HG03460 (cell line): Measurements from ENCODE around the gene BLACAT1.

Experiments used
- ATAC-seq: cut with Tn5 transposase; IDR thresholded peaks from one replicate; pipeline ENCODE4 v1.9.1; 2021; ENCODE audit not compliant: unreplicated experiment

The BLACAT1 gene

GRCh38 chr1:205455581-205456382, at the start of gene BLACAT1:
BLACAT1 (minus strand) TSS chr1:205456045.
- no peak for ATAC-seq

DNA sequence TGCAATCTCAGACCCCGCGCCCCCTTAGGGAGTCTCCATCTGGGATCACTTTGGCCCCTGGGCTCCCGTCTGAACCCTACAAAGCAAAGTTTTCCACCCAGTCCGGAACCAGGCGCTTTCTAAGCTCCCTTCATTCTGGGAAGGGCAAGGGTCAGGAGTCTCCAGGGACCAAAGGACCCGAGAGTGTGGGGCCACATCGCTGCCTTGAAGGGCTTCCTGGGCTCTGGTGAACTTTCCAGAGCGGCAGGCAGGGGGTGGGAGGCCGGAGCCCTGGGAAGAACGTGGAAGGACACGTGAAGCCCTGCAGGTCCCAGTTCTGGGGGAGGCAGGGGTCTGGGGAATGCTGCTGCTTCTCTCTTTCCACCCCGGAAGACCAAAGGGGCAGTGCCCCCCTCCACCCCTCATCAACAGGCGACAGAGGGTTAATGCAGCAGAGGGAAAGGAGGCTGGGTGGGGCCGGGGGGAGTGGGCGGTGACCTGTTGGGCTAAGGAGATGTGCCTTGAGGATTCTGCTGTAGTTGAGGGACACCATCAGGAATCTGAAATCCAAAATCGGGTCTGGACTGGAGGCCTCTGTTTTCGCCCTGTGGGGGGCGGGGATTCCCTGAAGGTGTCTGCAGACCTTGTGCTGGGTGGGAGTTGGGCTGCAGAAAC, 49.4 kb upstream of the BLACAT1 start:
- no peak for ATAC-seq

DNA sequence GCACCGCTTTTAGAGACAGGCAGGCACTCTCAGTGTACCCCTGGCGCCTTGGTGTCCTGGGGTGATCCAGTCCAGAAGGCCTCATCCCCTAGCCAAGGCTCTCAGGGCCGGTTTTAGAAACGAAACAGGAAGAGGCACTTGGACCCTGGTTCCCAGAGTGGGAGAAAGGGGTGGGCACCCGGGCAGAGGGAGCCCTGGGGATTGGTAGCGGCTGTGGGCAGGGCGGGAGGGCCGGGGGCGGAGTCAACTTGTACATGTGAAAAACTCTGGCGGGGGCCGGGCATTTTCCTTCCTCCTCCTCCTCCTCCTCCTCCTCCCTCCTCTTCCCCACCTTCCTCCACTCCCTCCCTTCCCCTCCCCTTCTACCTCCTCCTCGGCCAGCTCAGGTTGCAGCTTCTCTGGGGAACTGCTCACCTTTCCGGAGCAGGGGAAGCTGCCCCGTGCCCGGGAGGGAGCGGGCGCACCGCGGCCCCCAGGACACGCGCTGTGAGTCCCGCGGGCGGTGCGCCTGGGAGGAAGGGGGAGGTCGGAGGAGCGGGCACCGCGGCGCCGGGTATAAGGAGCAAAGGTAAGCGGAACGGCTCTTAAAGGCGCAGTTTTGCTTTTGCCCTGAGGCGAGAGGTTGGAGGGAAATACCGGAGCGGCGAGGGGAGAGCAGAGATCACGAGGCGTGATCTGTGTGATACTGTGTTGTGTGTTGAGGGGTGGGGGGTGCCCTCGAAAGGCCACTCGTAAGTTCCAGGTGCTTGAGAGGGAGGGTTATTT, 48.6 kb upstream of the BLACAT1 start, which contains the start of gene CDK18:
Gene CDK18, plus strand, starts transcription at position 359 of the 765 bp plus-strand sequence. CDS start 18,499 bp downstream, outside the sequence.
- ATAC-seq, result no peak

- no peak for ATAC-seq
These were observed 47.1 kb upstream of the BLACAT1 start for GRCh38 chr1:205502992-205503391.

- no peak for ATAC-seq
These were observed 46.4 kb upstream of the BLACAT1 start for GRCh38 chr1:205502111-205502810.

DNA sequence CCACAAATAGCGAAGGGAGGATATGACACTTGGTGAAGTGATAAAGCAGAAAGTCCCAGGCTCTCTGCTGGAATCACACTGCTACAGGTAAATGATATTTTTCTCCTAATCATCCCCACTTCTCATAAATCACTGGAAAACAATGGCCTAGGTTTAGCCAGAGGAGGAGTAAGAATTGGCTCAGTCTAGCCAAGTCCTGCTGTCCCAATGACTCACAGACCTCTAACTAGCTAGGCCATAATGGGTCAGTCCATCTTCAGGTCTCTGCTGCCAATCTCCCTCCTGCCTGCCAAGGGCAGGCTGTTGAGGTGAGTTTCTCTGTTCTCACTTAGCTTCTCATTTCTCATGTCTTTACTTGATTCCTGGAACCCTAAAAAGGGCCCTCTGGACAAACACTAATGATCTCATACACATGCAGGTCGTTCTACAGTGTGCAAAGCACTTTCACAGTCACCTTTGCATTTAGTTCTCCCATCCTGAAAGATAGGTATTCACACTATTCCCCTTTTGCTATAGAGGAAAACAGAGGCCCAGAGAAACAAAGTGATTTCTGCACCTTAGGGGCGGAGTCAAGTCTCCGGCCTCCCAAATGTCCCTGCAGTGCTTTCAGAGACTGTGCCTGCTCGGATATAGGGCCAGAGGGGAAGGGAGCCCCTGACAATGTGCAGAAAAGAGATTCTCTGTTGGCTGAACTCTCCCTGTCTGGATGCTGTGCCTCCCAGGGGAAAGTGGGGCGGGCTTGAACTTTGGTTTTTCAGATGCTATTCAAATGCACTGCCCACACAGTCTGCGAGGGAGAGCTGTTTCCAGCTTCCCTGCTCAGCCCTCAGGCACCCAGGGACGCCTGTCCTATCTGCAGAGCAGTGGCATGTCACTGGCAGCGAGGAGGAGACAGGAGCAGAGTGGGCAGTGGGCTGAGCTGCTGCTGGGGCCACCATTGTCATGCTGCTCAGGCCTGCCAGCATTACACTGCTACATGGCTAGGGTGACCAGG, 44.7 kb upstream of the BLACAT1 start:
- no peak for ATAC-seq

GRCh38 chr1:205499789-205500188, 43.9 kb upstream of the BLACAT1 start:
- no peak for ATAC-seq

DNA sequence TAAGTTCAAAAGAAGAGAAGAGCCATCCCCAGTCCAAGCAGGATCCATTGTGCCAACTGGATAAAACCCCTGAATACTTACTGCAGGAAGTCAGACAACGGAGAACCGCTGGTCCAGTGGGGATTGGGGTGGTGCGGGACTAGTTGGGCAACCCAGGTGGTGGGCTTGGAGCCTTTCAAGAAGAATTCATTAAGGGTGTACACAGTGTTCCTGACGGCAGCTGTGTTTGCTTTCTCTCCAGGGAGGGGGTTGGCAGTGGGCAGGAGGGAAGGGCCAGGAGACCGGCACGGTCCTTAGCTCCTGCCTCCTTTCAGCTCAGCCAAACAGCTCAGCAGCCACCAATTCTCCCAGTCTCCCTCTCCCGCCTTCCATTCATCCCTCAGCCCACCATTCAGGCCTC, 41.5 kb upstream of the BLACAT1 start:
- no peak for ATAC-seq

DNA sequence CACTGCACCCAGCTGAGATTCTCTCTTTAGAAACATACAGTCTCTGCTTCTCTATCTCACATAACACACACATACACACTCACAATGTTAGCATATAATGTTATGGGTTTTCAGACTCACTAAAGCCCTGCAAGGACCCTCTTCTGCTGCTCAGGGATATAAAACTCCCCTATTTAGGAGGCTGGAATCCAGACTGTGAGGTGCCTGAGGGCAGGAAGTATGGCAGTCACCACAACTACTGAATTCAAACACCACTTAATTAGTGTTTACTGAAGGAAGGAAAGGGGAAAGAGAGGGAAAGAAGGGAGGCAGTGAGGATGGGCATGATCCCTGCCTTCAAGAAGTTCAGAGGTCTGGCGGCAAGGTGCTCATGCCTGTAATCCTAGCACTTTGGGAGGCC, 40.8 kb upstream of the BLACAT1 start:
- ATAC-seq, result no peak

- ATAC-seq, result no peak
These were observed 39.5 kb upstream of the BLACAT1 start for GRCh38 chr1:205495237-205495823.

GRCh38 chr1:205494115-205494514, 38.3 kb upstream of the BLACAT1 start:
- no peak for ATAC-seq

DNA sequence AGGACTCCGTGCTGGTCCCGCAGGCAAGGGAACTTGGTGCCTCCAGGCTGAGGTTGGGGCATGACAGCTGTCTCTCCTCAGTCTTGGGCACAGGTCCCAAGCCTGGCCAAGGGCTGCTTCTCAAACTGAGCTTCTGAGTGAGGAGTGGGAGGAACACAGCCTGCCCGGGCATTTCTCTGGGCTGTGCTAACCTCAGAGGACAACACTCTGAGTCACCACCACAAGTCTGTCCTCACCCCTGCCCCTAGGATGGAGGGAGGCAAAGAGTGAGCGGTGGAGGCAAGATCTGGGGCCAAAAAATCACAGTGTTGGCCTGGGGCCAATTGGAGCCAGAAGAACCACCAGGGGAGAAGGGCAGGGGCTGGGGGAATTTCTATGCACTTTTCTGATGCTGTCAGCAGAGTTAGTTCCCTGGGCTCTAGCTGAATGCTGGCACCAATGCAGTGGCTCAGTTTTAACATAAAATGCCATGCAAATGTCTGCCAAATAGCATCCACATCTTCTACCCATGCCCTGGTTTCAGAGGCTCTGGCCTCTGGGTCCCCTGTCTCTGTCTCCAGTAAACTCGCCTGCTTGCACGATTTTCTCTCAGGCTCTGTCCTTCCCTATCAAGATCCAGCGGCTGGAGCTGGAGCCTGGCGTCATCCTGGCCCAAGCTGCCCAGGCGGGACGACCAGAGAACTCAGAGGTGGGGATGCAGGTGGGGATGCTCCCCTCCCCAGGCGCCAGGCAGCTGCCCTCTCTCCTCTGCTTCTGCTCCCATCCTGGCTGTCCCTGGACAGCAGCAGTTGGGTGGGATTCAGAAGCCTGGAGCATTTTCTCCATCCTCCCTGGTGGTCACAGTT, 37.6 kb upstream of the BLACAT1 start:
- ATAC-seq, result no peak

DNA sequence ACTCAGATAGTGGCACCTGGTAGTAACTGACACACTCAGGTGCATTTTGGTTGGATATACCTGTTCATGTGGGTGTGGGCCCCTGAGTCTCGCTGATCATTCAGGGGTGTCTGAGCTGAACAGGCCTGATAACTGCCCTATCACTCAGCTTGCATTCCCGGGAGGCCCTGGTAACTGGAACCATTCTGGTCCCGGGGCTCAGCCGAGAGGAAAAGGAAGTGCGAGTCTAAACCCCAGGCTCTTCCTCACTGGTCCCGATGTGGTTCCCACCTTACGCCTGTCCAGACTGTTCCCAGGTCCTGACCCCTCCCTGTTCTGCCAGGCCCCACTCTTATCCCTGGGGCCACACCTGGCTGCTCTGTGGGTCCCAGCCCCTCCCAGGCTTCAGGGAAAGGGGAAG, 36.9 kb upstream of the BLACAT1 start:
- no peak for ATAC-seq

GRCh38 chr1:205492201-205492667, 36.4 kb upstream of the BLACAT1 start:
- ATAC-seq, result no peak

GRCh38 chr1:205491794-205492193, 35.9 kb upstream of the BLACAT1 start:
- no peak for ATAC-seq

GRCh38 chr1:205488074-205488723, 32.4 kb upstream of the BLACAT1 start:
- ATAC-seq, result no peak

GRCh38 chr1:205486258-205486657, 30.4 kb upstream of the BLACAT1 start:
- ATAC-seq, result no peak
